Muscle of arm (tissue), 12 donors: ENCODE results near the gene AGBL5. TPM values are rescaled to one million over a fixed set of nuclear protein-coding genes. Genes with fewer than 3 reads are reported as not detected.

Experiments
- DNase-seq: peaks from one replicate; pipeline ENCODE4 v3.0.0-alpha.2; 2013
- polyA plus RNA-seq, 12 donors: library from polyadenylated mRNA; unstranded; fragments of 120-200 nt; gene quantifications; one replicate each; pipeline ENCODE4 v1.2.1, GENCODE V29; 2013; ENCODE audit not compliant: insufficient read length in 12 of 12

Gene AGBL5
- polyA plus RNA-seq, 12 donors: 17.0 to 62.7 (median 20.1) TPM; not detected in 1

DNA sequence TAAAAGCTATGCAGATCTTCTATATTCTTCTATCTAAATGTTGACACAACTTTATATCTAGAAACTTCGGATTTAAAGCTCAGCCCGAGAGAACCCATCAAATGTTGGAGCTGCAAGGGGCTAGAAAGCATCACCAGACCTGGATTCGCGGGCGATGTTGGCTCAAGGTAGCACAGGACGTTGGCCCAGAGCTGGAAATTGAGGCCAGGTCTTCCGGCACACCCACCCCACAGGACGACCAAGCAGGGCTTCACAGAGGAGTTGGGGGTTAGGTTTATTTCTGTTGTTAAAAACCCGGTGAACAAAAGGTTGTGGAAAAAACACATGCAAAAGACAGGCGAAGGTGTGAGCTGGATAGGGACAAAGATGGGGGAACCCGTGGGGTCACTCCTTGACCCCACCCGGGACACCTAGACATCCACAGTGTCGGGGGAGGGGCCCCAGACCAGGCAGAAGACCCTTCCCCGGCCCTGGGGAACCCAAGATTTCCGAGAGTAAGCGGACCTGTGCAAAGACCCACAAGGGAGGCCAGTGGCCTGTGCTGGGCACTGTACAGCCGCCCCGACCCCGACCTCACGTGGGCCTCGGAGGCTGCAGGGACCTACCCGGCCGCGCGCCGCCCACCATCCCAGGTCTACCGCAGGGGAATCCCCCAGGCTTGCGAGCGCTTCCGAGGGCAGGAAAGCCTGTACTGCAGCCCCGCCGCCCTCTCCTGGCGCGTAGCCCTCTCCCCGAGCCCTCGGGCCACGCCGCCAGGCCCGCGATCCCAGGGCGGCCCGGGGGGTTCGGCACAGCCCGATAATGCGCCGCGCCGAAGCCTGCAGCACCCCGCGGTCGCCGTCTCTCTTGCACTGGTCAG, 1.8 kb upstream of the AGBL5 start:
- DNase-seq: no peak

GRCh38 chr2:27050281-27050995, 1.0 kb upstream of the AGBL5 start:
- DNase-seq: peak; percentile 97

DNA sequence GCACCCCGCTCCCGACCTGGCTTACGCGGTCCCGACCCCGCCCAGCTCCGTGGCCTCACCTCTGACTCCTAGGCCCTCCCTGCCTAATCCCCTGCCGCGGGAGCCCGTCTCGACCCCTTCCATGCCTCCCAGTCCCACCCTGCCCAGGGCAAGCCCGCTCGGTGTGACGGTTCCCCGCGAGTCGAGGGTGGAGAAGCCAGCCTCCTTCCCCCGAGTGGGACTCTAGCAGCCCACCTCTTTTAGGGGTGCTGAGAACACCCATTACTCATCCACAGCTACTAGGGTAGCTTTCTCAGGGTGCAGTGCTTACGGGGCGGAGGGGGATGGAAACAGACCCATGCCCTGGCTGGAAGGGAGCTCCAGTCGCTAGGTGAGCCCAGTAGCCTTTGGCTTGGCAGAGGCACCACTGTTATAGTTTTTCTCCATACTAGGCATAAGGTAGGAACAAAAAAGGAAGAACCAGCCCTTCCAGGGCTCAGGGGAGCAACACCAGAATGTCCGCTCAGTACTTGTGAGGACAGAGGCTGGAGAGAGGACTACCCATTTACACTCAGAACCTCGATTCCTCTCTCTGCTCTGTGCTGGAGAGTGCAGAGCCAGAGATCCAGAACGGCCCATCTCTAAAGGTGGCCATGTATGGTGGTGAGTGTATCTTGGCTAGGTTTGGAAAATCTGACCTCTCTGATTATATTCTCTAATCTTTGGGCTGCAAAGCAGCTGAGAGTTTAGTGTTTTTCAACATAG, 606 bp downstream of the AGBL5 start:
- DNase-seq: no peak

GRCh38 chr2:27053321-27053720, 1.9 kb downstream of the AGBL5 start:
- no peak for DNase-seq

- no peak for DNase-seq
These were observed 2.3 kb downstream of the AGBL5 start for GRCh38 chr2:27053776-27054175.

GRCh38 chr2:27054721-27055120, 3.3 kb downstream of the AGBL5 start:
- no peak for DNase-seq

GRCh38 chr2:27057184-27057583, 5.7 kb downstream of the AGBL5 start:
- no peak for DNase-seq

DNA sequence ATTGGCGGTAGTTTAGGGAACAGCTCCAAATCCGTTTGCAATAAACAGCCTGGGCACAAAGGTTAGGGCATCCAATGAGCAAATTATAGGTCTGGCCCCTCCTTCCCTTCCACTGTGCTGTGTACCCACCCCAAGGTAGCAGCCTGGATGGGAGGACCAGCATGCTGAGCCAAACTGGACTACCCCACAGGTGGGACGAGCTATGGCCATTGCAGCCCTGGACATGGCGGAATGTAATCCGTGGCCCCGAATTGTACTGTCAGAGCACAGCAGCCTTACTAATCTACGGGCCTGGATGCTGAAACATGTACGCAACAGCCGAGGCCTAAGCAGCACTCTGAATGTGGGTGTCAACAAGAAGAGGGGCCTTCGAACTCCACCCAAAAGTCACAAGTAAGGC, 6.7 kb downstream of the AGBL5 start:
- no peak for DNase-seq

DNA sequence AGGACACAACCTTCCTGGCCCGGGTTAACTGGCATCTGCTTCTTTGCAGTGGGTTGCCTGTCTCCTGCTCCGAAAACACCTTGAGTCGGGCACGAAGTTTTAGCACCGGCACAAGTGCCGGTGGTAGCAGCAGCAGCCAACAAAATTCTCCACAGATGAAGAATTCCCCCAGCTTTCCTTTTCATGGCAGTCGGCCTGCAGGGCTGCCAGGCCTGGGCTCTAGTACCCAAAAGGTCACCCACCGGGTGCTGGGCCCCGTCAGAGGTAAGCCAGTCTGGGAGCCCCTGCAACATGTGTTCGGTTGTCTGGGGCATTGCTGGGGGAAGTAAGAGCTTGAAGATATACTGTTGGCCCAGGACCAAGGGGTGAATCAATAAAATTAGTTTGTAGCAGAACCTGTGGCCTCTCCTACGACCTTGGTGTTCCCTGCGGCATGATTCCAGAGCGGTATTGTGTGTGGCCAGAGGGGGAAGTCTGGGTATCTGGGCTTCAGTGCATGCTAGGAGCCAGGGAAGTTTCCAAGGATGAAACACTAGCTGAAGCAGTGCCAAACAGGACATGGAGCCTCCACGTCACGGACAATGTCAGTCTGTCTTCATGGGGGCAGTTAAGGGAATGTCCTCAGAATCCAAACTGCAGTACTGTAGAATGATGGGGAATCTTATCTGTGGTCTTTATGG, 7.8 kb downstream of the AGBL5 start:
- DNase-seq: no peak

DNA sequence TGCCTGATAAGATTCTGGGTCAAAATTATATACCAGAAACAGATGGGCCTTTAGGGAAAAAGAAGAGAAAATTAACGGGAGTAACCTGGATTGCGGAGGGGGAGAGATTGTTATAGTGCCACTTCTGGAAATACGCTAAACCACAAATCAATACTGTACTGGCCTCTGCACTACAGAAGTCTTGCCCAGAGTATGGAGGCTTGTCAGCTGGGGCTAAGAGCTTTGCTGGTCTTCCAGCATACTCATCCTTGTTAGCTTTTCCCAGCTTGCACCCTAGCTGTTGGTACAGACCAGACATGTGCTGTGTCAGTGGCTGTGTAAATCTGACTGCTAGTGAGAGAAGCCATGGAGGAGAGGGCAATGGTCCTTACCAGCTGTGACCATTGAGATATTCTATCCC, 8.9 kb downstream of the AGBL5 start:
- no peak for DNase-seq

DNA sequence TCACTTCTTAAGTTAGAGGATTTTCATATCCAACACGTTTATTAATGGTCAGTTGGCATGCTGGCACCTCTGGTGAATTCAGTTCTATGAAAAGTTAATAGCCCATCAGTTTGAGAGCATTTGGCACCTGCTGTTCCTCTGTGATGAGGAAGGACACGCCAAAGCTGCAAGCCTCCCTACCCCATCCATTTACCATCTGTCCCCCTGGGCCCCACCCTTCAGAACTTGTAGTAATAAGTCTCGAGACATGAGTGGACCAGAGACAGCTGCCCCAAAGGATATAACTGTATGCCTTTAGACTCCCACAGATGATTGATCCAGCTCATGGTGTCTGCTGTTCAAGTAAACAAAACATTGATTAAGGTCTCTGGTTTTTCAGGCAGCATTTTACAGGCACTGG, 13.7 kb downstream of the AGBL5 start:
- no peak for DNase-seq

DNA sequence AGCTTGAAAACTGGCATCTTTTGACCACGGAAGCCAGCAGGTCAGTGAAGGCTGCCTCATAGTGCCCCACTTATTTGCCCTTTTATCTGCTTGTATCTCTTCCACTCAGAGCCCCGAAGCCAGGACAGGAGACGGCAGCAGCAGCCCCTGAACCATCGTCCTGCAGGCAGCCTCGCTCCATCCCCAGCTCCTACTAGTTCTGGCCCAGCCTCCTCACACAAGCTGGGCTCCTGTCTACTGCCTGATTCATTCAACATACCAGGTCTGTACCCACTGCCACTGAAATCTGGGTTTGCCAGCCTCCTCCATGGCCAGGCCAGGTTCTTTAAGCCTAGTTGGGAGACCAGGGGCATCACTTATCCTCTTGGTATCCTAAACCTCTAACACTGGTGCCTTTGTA, 15.9 kb downstream of the AGBL5 start:
- DNase-seq: no peak

- DNase-seq: no peak
These were observed 18.0 kb downstream of the AGBL5 start for GRCh38 chr2:27069436-27069835.

GRCh38 chr2:27069961-27070618, 18.6 kb downstream of the AGBL5 start:
- no peak for DNase-seq

DNA sequence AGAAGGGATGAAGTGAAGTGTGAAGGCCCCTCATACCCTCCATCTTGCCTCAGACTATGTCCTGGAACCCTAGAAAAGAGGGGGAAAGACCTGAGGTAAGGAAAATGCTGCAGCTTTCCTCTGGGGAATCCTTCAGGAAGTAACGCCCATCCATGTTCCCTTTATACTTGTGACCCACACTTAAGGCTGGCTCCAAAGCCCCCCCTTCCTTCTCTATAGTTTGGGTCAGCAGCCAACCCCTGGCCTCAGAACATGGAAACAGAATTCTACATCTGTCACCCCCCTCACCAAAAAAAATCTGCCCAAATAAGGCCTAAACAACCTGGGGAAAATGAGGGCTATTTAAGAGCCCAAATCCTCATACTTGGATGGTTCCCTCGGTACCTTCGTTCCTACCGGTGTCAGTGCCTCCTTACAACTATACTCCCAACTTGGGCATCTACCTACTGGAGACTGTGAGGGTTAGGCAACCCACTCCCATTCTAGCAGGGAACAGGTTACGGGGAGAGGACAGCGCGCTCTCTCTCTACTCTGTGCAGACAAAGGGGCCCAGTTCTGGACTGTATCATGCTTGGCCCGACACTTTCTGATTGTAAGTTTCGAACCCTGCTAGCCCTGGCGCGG, 19.3 kb downstream of the AGBL5 start:
- DNase-seq: no peak

DNA sequence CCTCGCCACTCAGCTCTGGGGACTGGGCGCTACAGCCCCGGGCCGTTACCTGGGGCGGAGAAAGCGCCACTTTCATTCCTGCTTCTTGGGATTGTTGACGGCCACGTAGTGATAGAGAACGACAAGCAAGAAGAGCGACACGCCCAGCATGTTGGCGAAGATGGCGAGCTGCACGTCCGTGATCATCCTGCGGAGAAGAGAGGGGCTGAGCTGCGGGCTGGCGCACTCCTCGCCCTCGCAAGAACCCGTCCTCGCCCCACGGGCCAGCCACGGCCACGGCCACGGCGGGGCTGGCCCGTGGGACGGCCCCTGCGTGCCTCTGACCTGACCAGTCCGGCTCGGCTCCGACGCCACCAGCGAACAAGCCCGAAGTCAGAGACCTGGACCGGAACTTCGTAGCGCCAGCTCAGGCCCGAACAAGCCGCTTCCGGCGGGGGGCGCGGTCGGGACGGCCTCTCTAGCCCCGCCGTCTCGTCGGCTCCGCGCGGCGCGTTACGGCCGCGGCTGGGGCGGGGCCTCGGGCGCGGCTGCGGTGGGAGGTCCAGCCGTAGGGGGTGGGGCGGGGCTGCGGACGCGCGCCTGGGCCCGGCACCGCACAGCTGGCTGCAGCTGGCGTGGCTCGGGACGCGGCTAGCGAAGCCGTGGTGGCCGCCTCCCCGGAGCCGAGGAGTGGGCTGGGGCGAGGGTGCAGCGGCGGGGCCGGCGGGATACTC, 20.0 kb downstream of the AGBL5 start, which contains the start of gene OST4:
Gene OST4 (minus strand): TSS at position 378 of the 713 bp plus-strand sequence.
- DNase-seq: peak; percentile 88

DNA sequence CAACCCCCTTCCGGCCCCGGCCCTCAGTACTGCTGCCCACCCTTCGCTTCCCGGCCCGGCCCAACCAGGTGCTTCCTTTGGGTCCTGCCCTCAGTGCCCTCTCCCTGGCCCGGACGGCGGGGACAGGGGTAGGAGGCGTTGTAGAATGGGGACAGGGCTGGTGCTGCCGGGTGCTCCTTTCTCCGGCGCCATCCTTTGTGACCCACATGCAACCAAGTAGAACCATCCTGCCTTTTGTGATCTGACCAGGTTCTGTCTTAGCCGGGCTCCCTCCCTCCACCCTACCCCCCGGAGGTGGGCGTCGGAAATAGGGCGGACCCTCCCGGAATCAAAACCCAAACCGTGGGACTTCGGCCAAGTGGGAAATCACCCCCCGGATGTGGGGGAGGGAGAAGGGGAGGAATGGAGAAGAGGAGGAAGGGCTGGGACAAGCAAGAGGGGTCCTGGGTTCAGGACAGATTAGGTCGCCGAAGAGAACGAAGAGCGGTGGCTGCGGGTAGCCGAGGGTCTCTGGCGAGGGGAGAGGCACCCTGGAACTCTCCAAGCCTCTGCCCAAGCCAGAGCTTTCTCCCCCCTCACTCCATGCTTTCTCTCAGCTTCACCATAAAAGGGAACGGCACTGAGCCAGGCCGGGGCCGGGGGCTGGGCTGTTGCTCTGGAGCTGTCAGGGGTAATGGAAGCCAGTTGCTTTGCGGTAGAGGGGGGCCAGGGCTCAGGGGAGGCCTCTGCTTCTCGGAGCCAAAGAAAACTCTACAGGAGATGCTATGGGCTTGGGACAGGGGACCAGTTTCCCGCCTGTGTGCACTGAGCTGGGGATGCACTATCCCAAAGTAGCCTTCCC, 20.7 kb downstream of the AGBL5 start:
- peak; percentile 73 for DNase-seq

- DNase-seq: no peak
These were observed 21.5 kb downstream of the AGBL5 start for GRCh38 chr2:27072920-27073319.

GRCh38 chr2:27073782-27074181, 22.3 kb downstream of the AGBL5 start:
- no peak for DNase-seq
